Hepatocyte (in vitro differentiated cells): ENCODE measurements around the gene CLCN4.

ENCODE experiments used
- CTCF ChIP-seq: fragments of 200-600 bp; sonication (generic); IDR thresholded peaks from 2 replicates; pipeline ENCODE4 v1.5.1; 2016; ENCODE audit warnings: antibody characterized with exemption, mild to moderate bottlenecking; ENCODE audit not compliant: poor library complexity
- EZH2 ChIP-seq: fragments of 200-600 bp; sonication (generic); IDR thresholded peaks from 2 replicates; pipeline ENCODE4 v1.6.1; 2016; ENCODE audit warnings: antibody characterized with exemption, mild to moderate bottlenecking, borderline replicate concordance

DNA sequence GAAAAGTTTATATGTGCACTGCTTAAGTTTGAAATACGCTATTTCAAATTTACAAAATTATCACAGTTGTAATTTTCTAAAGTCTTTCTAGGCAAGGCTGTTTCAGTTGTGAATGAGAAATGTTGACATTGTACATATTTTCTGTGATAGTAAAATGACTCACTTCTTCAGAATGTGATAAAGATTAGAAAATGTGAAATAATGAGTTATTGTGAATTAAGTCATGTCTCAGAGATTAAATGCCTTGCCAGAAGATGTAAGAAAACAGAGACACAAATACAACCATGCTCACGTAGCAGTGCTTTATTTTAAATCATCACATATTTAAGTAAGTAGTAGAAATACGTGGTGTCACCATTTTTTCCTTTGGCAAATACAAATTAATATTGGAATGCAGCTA, 768 bp downstream of the CLCN4 start:
- TF ChIP-seq CTCF (no peak), EZH2 (no peak)
